Ascending aorta (tissue), 2 donors: Measurements from ENCODE around the gene THOC6. TPM values are rescaled to one million over a fixed set of nuclear protein-coding genes. Genes with fewer than 3 reads are reported as not detected.
"Not testable (repeated sequence)": the region's sequence is repeated elsewhere in the genome, so short reads cannot be mapped to it uniquely, and the experiment has no call there.

Experiments used
- DNase-seq, 2 donors: peaks; one replicate each; pipeline ENCODE4 v3.0.0-alpha.2; 2019; ENCODE audit warnings: low spot score in 2 of 2
- H3K27ac ChIP-seq, 2 donors: fragments of 200-600 bp; sonication (generic); one replicate each; pipeline ENCODE4 v1.5.1; 2016 to 2017; ENCODE audit warnings: mild to moderate bottlenecking in 1 of 2
- H3K27me3 ChIP-seq: fragments of 200-600 bp; sonication (generic); one replicate; pipeline ENCODE4 v1.5.1; 2017
- H3K36me3 ChIP-seq, 2 donors: fragments of 200-600 bp; sonication (generic); one replicate each; pipeline ENCODE4 v1.5.1; 2016
- H3K4me1 ChIP-seq, 2 donors: fragments of 200-600 bp; sonication (generic); one replicate each; pipeline ENCODE4 v1.5.1; 2016 to 2017; ENCODE audit warnings: mild to moderate bottlenecking in 1 of 2
- H3K4me3 ChIP-seq, 2 donors: fragments of 200-600 bp; sonication (generic); one replicate each; pipeline ENCODE4 v1.5.1; 2016 to 2017; ENCODE audit warnings: mild to moderate bottlenecking in 1 of 2
- H3K9me3 ChIP-seq, 2 donors: fragments of 200-600 bp; sonication (generic); one replicate each; pipeline ENCODE4 v1.5.1; 2016
- CTCF ChIP-seq, 3 experiments: fragments of 200-600 bp in 2 of 3; fragments of 450-650 bp in 1 of 3; sonication (generic) in 2 of 3; IDR thresholded peaks; one replicate each; pipeline ENCODE4 v1.5.1; 2016 to 2019; ENCODE audit warnings: antibody characterized with exemption in 3 of 3, mild to moderate bottlenecking in 1 of 3, moderate library complexity in 1 of 3
- intact Hi-C: fragments of 100-400 bp; cut with DNase I; formaldehyde crosslinking; loops from one replicate; pipeline ENCODE4 v1.15.1; 2023
- total RNA-seq: library from RNA; depleted of rRNA; stranded (reverse); fragments of >200 nt; gene quantifications from one replicate; pipeline ENCODE4 v1.1.0, GENCODE V29; 2016

THOC6 gene
- total RNA-seq, 1 donor from 2014 or later: 32.6 TPM

- Histone ChIP-seq H3K4me3 (no peak overlapping the region), H3K9me3 (no peaks in the 10 kb centered on the region), H3K27me3 (peaks cover 26% of the 10 kb centered on the region), H3K4me1 (peaks cover 13% of the 10 kb centered on the region in 2 donors), H3K36me3 (no peaks in the 10 kb centered on the region), H3K27ac (no peak overlapping the region)
- no peak for TF ChIP-seq CTCF (IDR thresholded peaks at IDR 0.05)
- intact Hi-C loops: no loop called here
- no peak for DNase-seq
These were observed 26.7 kb downstream of the THOC6 start for GRCh38 chr16:3050487-3050886.

GRCh38 chr16:3051009-3051408, 27.2 kb downstream of the THOC6 start:
- Histone ChIP-seq H3K36me3 (no peaks in the 10 kb centered on the region), H3K27me3 (peaks cover 22% of the 10 kb centered on the region), H3K9me3 (no peaks in the 10 kb centered on the region), H3K4me1 (peaks cover 8% of the 10 kb centered on the region in 2 donors), H3K4me3 (no peak overlapping the region), H3K27ac (no peak overlapping the region)
- TF ChIP-seq CTCF (IDR thresholded peaks at IDR 0.05): no peak
- intact Hi-C loops: no loop called here
- no peak for DNase-seq

GRCh38 chr16:3051494-3051893, 27.7 kb downstream of the THOC6 start:
- Histone ChIP-seq H3K4me3 (no peak overlapping the region), H3K9me3 (no peaks in the 10 kb centered on the region), H3K27me3 (peaks cover 17% of the 10 kb centered on the region), H3K27ac (no peak overlapping the region), H3K4me1 (peaks cover 3 to 4% of the 10 kb centered on the region in 2 donors), H3K36me3 (no peaks in the 10 kb centered on the region)
- no peak for TF ChIP-seq CTCF (IDR thresholded peaks at IDR 0.05)
- intact Hi-C loops: no loop called here
- DNase-seq: no peak

GRCh38 chr16:3052571-3053329, 28.9 kb downstream of the THOC6 start:
- H3K27ac ChIP-seq, H3K9me3 ChIP-seq, H3K27me3 ChIP-seq, intact Hi-C loops, H3K4me1 ChIP-seq, H3K36me3 ChIP-seq, H3K4me3 ChIP-seq, DNase-seq: not testable (repeated sequence)

- DNase-seq, H3K27me3 ChIP-seq, intact Hi-C loops, H3K4me1 ChIP-seq, H3K27ac ChIP-seq, H3K9me3 ChIP-seq, H3K4me3 ChIP-seq, H3K36me3 ChIP-seq: not testable (repeated sequence)
These were observed 29.5 kb downstream of the THOC6 start for GRCh38 chr16:3053330-3053710.

GRCh38 chr16:3054965-3055733, 31.3 kb downstream of the THOC6 start:
- peaks cover 5 to 12% of the 10 kb centered on the region in 2 donors for H3K4me1 ChIP-seq
- no peak overlapping the region for H3K27ac ChIP-seq
- H3K4me3 ChIP-seq: no peak overlapping the region
- H3K27me3 ChIP-seq: no peaks in the 10 kb centered on the region
- DNase-seq: no peak
- intact Hi-C loops: no loop called here
- no peaks in the 10 kb centered on the region for H3K9me3 ChIP-seq
- TF ChIP-seq CTCF (IDR thresholded peaks at IDR 0.05): no peak
- no peaks in the 10 kb centered on the region for H3K36me3 ChIP-seq

GRCh38 chr16:3055734-3056115, 31.9 kb downstream of the THOC6 start:
- H3K9me3 ChIP-seq, H3K4me3 ChIP-seq, H3K36me3 ChIP-seq, intact Hi-C loops, H3K27me3 ChIP-seq, DNase-seq, H3K27ac ChIP-seq: not testable (repeated sequence)
- H3K4me1 ChIP-seq: peaks cover 5 to 12% of the 10 kb centered on the region in 2 donors
